Measurements from ENCODE around the gene MRPL17. TPM values are rescaled to one million over a fixed set of nuclear protein-coding genes. Genes with fewer than 3 reads are reported as not detected.

Gene MRPL17
- polyA plus RNA-seq, 1 donor (not counting 4 experiments of a cell fraction or from before 2014, with no cell fraction given), result 96.3 TPM

DNA sequence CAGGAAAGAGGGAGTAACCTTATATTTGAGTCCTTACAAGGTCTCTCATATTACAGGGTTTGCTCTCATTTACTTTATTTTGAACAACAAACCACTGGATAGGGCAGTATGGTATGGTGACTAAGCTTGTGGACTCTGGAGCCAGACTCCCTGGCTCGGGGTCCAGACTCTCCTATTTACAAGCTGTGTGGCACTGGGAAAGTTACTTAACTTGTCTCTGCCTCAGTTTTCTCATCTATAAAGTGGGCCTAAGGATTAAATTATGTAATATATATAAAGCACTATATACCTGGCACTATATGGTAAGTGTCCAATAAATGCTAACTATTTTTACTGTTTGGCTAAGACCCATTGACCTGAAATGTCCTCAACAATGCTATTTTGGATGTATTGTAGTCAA, 25.8 kb downstream of the MRPL17 start:
- no peak overlapping the region for H3K9ac ChIP-seq (ENCODE audit: control insufficient read depth, extremely low read depth, insufficient read depth, low read length)
- H3K4me1 ChIP-seq (ENCODE audit: control insufficient read depth, extremely low read depth, insufficient read depth, low read length), result no peaks in the 10 kb centered on the region
- H3K4me2 ChIP-seq (ENCODE audit: control insufficient read depth, extremely low read depth, insufficient read depth, low read depth, low read length), result no peak overlapping the region
- no peak for TF ChIP-seq EZH2 (IDR thresholded peaks at IDR 0.05; ENCODE audit: low read length)
- TF ChIP-seq, protein P1, sequence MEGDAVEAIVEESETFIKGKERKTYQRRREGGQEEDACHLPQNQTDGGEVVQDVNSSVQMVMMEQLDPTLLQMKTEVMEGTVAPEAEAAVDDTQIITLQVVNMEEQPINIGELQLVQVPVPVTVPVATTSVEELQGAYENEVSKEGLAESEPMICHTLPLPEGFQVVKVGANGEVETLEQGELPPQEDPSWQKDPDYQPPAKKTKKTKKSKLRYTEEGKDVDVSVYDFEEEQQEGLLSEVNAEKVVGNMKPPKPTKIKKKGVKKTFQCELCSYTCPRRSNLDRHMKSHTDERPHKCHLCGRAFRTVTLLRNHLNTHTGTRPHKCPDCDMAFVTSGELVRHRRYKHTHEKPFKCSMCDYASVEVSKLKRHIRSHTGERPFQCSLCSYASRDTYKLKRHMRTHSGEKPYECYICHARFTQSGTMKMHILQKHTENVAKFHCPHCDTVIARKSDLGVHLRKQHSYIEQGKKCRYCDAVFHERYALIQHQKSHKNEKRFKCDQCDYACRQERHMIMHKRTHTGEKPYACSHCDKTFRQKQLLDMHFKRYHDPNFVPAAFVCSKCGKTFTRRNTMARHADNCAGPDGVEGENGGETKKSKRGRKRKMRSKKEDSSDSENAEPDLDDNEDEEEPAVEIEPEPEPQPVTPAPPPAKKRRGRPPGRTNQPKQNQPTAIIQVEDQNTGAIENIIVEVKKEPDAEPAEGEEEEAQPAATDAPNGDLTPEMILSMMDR (optimal IDR thresholded peaks at IDR 0.05 in 1 of 3, IDR thresholded peaks at IDR 0.05 in 1 of 3, conservative IDR thresholded peaks at IDR 0.05 in 1 of 3; ENCODE audit: extremely low read depth in 1 of 3, insufficient read depth in 2 of 3, low read length in 3 of 3), result no peak
- H3K27ac ChIP-seq (ENCODE audit: control insufficient read depth, insufficient read depth, low read length), result no peak overlapping the region
- FAIRE-seq (no peak), DNase-seq (ENCODE audit: low read depth, low spot score) (no peak)
- dilution Hi-C loops (cut with MboI; ENCODE audit: extremely low pct_ligation_motif_present, low sequenced_read_pairs), result no loop called here
- H3K9me1 ChIP-seq (ENCODE audit: control insufficient read depth, extremely low read depth, insufficient read depth, low read length), result no peaks in the 10 kb centered on the region
- no peak overlapping the region for H3K4me3 ChIP-seq (ENCODE audit: control insufficient read depth in 2 of 3, extremely low read depth in 1 of 3, insufficient read depth in 2 of 3, low read depth in 1 of 3, low read length in 3 of 3)
- H3K36me3 ChIP-seq (ENCODE audit: control insufficient read depth in 2 of 2, extremely low read depth in 1 of 2, insufficient read depth in 2 of 2, low read length in 2 of 2), result no peaks in the 10 kb centered on the region
- no peak overlapping the region for H2AFZ ChIP-seq (ENCODE audit: control insufficient read depth, low read length)
- no peaks in the 10 kb centered on the region for H3K9me3 ChIP-seq (ENCODE audit: control insufficient read depth, low read depth, low read length)
- H4K20me1 ChIP-seq (ENCODE audit: control insufficient read depth, extremely low read depth, insufficient read depth, low read length), result no peaks in the 10 kb centered on the region
- no peaks in the 10 kb centered on the region for H3K79me2 ChIP-seq (ENCODE audit: control insufficient read depth, insufficient read depth, low read length)
- H3K27me3 ChIP-seq (ENCODE audit: control insufficient read depth, extremely low read depth, insufficient read depth, low read length), result peaks cover 51% of the 10 kb centered on the region

GRCh38 chr11:6656936-6657335, 26.2 kb downstream of the MRPL17 start:
- no peak overlapping the region for H3K4me2 ChIP-seq (ENCODE audit: control insufficient read depth, extremely low read depth, insufficient read depth, low read depth, low read length)
- H3K36me3 ChIP-seq (ENCODE audit: control insufficient read depth in 2 of 2, extremely low read depth in 1 of 2, insufficient read depth in 2 of 2, low read length in 2 of 2), result no peaks in the 10 kb centered on the region
- FAIRE-seq, result no peak
- dilution Hi-C loops (cut with MboI; ENCODE audit: extremely low pct_ligation_motif_present, low sequenced_read_pairs), result no loop called here
- H3K79me2 ChIP-seq (ENCODE audit: control insufficient read depth, insufficient read depth, low read length), result no peaks in the 10 kb centered on the region
- no peak overlapping the region for H2AFZ ChIP-seq (ENCODE audit: control insufficient read depth, low read length)
- H4K20me1 ChIP-seq (ENCODE audit: control insufficient read depth, extremely low read depth, insufficient read depth, low read length), result no peaks in the 10 kb centered on the region
- H3K4me1 ChIP-seq (ENCODE audit: control insufficient read depth, extremely low read depth, insufficient read depth, low read length), result no peaks in the 10 kb centered on the region
- no peak overlapping the region for H3K4me3 ChIP-seq (ENCODE audit: control insufficient read depth in 2 of 3, extremely low read depth in 1 of 3, insufficient read depth in 2 of 3, low read depth in 1 of 3, low read length in 3 of 3)
- no peaks in the 10 kb centered on the region for H3K9me3 ChIP-seq (ENCODE audit: control insufficient read depth, low read depth, low read length)
- DNase-seq (ENCODE audit: low read depth, low spot score), result no peak
- H3K27ac ChIP-seq (ENCODE audit: control insufficient read depth, insufficient read depth, low read length), result no peak overlapping the region
- no peak overlapping the region for H3K9ac ChIP-seq (ENCODE audit: control insufficient read depth, extremely low read depth, insufficient read depth, low read length)
- H3K9me1 ChIP-seq (ENCODE audit: control insufficient read depth, extremely low read depth, insufficient read depth, low read length), result no peaks in the 10 kb centered on the region
- H3K27me3 ChIP-seq (ENCODE audit: control insufficient read depth, extremely low read depth, insufficient read depth, low read length), result peaks cover 55% of the 10 kb centered on the region
- no peak for TF ChIP-seq EZH2 (IDR thresholded peaks at IDR 0.05; ENCODE audit: low read length)
- TF ChIP-seq, protein P1 (optimal IDR thresholded peaks at IDR 0.05 in 1 of 3, IDR thresholded peaks at IDR 0.05 in 1 of 3, conservative IDR thresholded peaks at IDR 0.05 in 1 of 3; ENCODE audit: extremely low read depth in 1 of 3, insufficient read depth in 2 of 3, low read length in 3 of 3), result no peak

All from keratinocyte (primary cell).